Epithelial cell of esophagus (primary cell): ENCODE data around the gene DMPK.
A peak's percentile ranks its signal among the peaks of the same experiment; 100 is the strongest.

Source experiments
- DNase-seq: peaks from one replicate; pipeline ENCODE4 v3.0.0; 2010; ENCODE audit warnings: low read depth
- H3K4me3 ChIP-seq: 2 replicates; pipeline ENCODE4 v1.5.1; 2011; ENCODE audit warnings: mild to moderate bottlenecking, low read length, control low read depth
- CTCF ChIP-seq: IDR thresholded peaks from 2 replicates; pipeline ENCODE4 v1.5.1; 2011; ENCODE audit warnings: low read depth, mild to moderate bottlenecking, low read length, control low read depth, inconsistent platforms; ENCODE audit not compliant: insufficient read depth; ENCODE audit errors: missing control alignments

Gene DMPK

GRCh38 chr19:45768655-45768983 lies 13.7 kb downstream of the DMPK start:
- TF ChIP-seq CTCF = no peak
- DNase-seq = peak; percentile 65
- H3K4me3 ChIP-seq = peak overlapping the region; percentile 81

GRCh38 chr19:45767881-45768654 lies 14.2 kb downstream of the DMPK start:
- DNase-seq = peak; percentile 72
- no peak for TF ChIP-seq CTCF
- H3K4me3 ChIP-seq = peak overlapping the region; percentile 81

GRCh38 chr19:45767410-45767880 lies 14.8 kb downstream of the DMPK start:
- peak overlapping the region; percentile 81 for H3K4me3 ChIP-seq
- peak; percentile 83 for DNase-seq
- no peak for TF ChIP-seq CTCF

GRCh38 chr19:45766869-45767346 lies 15.4 kb downstream of the DMPK start:
- TF ChIP-seq CTCF = no peak
- peak; percentile 22 for DNase-seq
- H3K4me3 ChIP-seq = peak overlapping the region; percentile 81

- no peak for DNase-seq
- TF ChIP-seq CTCF = no peak
- peak overlapping the region; percentile 81 for H3K4me3 ChIP-seq
Measured at GRCh38 chr19:45766296-45766868, 15.9 kb downstream of the DMPK start.

GRCh38 chr19:45765702-45766295 lies 16.5 kb downstream of the DMPK start:
- DNase-seq = no peak
- no peak for TF ChIP-seq CTCF
- no peak overlapping the region for H3K4me3 ChIP-seq
